NCI-H187 treated with DMSO at 0.1 percent for 48 hours (cell line): ENCODE results near the gene PPP1R9A.
"Not testable (repeated sequence)": the region's sequence is repeated elsewhere in the genome, so short reads cannot be mapped to it uniquely, and the experiment has no call there.

Experiments used
- DNase-seq: peaks from one replicate; lab custom pipeline; 2025; lab: John Stamatoyannopoulos, UW

Gene PPP1R9A

DNA sequence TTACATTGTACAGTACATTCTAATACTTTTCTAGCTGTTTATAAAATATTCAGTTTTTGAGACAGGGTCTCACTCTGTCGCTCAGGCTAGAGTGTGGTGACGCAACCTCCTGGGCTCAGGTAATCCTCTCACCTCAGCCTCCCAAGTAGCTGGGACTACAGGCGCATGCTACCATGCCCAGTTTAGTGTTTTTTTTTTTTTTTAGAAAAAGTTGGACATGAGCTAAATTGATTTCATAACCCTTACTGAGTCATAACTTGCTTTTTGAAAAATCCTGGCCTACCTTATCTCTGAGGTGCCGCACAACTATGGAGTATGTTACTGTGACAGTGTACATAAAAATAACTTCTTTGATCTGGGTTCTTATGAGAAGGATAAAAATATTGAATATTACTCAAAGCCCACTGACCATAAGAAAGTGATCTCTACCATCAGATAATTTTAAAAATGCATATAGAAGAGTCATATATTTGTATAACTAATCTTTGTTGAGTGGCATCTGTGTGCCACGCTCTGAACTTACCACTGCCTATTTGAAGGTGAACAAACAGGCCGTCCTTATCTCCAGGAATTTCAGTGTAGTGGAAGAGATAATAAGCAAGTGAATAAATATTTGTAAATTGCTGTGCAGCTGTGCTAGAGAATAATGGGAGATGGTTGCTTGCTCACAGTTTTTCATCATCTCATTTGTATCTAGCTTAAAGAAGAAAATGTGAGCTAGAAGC lies 73.2 kb downstream of the PPP1R9A start:
- no peak for DNase-seq

DNA sequence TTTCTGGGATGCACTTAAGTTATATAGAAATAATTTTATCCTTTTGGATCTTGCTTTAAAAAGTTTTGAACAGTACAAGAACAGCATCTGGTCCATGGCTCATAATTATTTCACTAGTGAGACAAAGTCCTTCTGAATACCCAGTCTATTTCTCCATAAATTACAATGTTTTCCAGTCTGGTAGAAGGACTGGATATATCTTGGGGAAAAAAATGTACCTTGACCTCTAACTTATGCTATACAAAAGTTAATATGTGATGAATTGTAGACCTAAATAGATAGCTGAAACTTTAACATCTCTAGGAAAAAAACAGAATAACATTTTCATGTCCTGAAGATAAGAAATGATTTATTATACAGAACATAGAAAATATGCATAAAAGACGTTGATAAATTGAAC lies 88.5 kb downstream of the PPP1R9A start:
- no peak for DNase-seq

DNA sequence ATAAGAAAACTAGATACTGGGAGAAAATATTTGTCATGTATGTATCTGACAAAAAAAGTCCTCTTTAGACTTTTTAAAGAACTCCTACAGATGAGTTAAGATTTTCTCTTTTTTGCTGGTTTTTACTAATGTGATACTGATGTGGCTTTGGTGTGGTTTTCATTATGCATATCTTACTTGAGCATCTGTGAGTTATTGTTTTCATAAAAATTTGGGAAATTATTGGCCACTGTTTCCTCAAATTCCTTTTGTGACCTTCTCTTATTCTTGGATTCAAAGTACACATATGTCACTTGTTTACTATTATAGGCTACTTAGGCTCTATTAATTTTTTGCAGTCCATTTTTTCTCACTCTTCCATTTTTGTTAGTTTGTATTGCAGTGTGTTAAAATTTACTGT lies 89.0 kb downstream of the PPP1R9A start:
- DNase-seq: no peak

DNA sequence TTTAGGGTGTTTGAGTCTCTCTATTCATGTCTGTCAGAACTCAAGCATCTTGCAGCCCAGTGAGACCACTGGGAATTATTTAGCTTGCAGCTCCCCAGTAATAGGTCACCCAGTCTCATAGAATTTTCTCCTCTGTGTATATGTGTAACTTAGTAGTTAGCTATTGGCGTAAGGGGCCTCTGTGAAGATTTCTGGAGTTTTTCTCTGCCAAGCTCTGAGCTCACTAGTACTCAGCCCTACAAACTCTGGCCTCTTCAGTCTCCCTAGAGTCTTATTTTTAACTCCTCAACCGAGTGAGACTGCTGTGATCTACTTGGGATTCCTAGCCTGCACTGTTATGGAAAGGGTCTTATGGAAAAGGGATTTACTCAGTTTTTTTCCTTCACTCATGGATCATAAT lies 90.2 kb downstream of the PPP1R9A start:
- no peak for DNase-seq

DNA sequence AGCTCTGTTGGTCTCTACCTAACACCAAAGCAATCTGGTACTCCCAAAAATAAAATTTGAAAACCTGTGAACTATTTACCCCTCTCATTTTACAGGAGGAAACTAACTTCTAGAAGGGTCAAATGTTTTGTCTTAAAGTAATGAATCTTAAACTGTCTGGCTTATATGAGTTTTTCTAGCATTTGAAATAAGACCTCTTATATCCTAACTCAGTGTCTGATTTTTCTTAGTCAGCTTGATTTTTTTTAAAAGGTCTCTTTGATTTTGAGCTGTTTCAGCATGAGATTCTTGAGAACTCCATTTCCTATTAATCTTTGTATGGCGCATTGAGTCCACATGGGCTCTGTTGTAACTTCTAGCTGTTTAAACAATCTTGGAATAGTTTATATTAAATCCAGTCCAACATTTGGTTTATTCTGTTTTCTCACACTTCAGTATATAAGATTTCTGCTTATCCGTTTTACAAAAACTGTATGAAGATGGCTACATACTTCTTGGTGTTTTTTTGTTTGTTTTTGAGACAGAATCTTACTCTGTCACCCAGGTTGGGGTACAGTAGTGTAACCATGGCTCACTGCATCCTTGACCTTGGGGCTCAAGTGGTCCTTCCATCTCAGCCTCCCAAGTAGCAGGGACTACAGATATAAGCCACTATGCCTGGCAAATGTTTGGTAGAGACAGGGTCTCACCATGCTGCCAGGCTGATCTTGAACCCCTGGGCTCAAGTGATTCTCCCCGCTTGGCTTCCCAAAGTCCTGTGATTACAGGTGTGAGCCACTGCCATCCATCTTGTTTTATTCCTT lies 91.1 kb downstream of the PPP1R9A start:
- DNase-seq: no peak

DNA sequence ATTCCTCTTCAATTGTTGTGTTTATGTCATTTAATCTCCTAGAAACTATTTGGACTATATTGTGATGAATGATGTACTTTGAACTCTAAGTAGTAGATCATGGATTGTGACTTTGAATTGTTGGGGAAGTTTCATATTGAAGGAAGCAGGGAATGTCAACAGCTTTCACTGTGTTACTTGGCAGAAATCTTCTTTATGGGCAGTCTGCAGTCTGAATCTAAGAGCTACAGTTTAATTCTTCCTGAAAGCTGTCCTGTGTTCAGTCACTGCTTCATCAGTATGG lies 91.6 kb downstream of the PPP1R9A start:
- no peak for DNase-seq

DNA sequence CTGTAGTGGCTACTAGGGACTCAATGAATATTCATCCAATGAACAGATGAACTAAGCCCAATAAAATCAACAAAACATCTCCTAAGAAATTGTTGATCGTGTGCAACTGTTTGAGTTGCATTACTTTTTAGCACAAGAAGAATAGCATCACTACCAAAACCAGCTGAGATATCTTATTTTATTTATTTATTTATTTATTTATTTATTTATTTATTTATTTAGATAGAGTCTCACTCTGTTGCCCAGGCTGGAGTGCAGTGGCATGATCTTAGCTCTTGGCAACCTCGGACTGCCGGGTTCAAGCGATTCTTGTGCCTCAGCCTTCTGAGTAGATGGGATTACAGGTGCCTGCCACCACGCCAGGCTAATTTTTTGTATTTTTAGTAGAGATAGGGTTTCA lies 92.2 kb downstream of the PPP1R9A start:
- DNase-seq: not testable (repeated sequence)

DNA sequence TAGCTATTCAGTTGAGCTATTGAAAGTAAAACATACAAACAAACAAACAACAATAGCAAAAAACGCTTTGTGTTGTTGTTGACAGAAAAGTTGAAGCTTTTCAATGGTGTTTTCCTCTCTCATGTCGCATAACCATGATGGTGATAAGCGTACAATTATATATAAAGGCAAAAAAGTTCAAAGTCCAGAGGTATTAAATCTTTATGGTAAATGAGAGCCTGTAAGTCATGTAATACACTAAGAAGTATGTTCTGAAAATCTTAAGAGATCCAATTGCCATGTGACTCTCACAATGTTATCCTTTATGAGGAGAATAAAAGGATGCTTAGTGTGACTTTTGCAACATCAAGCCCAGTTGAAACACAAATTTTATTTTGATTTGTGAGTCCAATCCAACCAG lies 93.9 kb downstream of the PPP1R9A start:
- DNase-seq: no peak

DNA sequence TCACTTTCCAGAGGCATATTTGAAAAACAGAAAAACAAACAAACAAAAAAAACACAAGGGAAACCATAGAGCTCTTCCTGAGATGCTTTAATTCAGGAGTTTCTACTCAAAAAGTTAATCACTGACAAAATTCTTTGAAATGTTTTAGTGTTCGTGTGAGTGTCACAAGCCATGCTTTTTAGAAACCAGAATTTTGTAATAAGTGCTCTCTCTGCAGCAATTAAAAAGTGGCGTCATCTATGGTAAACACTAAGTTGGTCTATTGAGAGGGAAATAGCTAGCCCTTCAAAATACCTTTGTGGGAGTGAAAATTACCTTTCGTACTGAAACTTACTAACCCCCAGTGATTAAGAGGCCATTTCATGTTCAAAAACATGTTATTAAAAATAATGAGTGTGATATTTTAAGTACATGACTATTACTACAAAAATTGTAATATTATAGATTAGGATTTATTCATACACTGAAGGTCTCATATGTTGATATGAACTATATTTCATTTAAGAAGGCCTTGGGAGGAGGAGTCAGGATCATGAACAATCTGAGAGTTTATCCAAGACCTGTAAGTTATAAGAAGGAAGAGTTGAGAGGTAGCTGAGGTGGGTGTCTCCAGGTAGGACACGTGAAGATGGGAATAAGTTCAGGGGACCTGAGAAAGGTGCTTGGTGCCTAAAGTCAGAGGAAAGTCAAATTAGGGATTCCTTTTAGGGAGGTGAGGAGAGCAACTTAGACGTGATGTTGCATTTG lies 94.6 kb downstream of the PPP1R9A start:
- no peak for DNase-seq

DNA sequence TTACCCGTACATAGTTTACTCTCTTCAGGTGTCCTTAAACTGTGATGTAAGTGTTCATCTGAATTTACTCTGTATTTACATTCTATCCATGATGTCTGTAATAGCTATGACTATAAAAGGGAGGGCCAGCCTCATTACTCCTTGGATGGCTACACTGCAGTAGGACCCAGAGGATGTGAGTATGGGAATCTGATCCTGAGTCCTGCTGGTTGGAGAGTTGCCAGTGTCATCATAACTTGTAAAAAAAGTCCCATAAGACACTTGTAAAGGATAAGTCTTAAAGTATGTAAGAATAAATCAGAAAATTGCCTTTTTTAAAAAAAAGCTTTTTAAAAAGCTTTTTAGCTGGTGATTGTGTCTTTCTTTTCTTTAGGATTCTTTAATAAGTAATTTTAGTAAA lies 95.4 kb downstream of the PPP1R9A start:
- no peak for DNase-seq

DNA sequence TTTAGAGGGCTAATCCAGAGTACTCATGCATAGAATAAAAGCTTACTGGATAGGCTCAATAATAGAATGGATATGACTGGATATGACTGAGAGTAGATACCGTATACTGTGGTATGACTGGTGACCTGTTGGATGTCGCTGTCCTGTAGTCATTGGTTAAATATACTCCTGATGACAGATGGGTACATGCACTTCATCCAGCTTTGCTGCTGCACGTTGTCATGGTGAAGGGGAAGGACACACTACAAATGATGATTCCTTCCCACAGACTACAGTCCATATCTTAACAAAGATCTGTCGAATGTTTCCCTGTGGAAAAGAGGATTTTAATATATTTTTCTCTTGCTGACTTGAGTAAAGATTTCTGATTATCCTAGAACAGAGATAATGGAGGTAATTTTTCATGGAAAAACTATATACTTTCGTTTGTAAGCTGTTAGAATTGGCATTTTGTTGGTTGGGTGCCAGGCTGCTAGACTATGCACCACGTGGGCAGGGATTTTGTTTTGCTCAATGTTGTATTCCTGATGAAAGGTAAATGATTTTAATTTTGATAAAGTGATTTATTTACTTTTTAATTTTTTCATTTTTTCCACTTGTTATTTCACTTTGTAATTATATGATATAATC lies 97.3 kb downstream of the PPP1R9A start:
- no peak for DNase-seq

DNA sequence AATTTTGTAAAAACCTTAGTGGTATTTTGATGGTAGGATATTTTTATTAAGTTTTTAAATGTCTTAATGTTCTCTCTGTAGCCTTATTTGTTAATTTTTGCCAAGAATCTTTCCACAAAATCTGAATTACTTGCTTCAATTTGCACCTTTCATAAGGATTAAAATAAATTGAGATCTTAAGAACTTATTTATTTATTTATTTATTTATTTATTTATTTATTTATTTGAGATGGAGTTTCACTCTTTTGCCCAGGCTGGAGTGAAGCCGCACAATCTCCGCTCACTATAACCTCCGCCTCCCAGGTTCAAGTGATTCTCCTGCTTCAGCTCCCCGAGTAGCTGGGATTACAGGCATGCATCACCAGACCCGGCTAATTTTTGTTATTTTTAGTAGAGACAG lies 98.6 kb downstream of the PPP1R9A start:
- no peak for DNase-seq

DNA sequence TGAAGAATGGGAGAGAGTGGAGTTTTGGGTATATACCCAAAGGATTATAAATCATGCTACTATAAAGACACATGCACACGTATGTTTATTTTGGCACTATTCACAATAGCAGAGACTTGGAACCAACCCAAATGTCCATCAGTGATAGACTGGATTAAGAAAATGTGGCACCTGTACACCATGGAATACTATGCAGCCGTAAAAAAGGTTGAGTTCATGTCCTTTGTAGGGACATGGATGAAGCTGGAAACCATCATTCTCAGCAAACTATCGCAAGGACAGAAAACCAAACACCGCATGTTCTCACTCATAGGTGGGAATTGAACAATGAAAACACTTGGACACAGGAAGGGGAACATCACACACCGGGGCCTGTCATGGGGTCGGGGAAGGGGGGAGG lies 101.4 kb downstream of the PPP1R9A start:
- DNase-seq: not testable (repeated sequence)

DNA sequence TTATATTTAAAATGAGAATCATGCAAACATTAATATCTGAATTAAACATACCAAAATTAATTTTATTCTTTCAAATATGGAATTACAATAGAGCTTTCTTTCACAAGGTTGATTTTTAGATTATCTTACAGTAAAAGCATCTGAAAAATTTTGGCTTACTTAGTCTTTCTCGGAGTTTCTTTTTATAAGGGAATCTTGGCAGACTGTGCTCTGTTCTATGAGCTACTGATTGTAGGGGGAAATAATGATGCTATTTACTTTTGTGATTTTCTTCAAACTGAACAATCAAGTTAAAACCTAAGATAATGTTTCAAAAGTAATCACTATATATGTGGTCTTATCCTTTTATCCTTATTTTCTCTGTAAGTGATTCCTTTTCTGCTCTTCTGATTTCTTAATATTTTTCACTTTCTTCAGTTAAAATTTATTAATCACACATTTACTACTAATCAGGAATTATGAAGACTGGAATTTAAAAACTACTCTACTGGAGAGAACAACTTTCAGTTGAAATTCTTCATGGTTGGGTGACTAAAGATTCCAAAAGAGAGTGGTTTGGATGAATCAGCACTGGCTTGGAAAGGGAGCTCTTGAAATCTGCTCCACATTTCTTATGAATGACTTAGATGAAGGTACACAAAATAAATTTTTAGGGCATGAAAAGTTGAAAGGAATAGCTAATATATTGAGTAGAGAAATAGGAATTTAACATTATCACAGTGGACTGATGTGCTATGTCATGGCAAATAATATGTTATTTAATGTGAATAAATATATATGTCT lies 103.9 kb downstream of the PPP1R9A start:
- no peak for DNase-seq

DNA sequence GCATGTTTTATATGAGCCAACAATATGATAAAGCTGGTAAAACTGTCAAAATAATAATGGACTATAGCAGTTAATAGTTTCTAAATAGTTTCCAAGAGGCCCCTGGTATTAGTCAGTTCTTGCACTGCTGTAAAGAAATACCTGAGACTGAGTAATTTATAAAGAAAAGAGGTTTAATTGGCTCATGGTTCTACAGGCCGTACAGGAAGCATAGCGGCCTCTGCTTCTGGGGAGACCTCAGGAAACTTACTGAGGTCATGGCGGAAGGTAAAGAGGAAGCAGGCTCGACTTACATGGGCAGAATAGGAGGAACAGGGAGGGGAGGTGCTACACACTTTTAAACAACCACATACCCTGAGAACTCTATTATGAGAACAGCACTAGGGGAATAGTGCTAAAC lies 104.6 kb downstream of the PPP1R9A start:
- DNase-seq: no peak

DNA sequence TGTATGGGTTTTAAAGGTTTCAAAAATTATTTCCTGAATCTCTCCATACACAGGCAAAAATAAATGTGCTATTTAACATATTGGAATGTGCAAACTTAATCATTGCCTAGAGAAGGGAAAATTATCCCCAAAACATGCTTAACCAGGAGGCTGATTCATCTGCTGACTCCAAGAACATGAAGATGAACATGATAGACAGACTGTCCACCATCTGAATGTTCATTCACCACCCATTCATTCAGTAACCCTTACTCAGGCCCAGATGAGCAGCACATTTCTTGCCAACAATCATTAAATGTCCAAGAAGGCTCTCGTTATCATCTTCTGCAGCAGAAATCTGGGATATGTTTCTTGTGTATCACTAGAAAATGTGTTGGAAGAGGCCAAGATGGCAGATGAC lies 110.6 kb downstream of the PPP1R9A start:
- DNase-seq: no peak

DNA sequence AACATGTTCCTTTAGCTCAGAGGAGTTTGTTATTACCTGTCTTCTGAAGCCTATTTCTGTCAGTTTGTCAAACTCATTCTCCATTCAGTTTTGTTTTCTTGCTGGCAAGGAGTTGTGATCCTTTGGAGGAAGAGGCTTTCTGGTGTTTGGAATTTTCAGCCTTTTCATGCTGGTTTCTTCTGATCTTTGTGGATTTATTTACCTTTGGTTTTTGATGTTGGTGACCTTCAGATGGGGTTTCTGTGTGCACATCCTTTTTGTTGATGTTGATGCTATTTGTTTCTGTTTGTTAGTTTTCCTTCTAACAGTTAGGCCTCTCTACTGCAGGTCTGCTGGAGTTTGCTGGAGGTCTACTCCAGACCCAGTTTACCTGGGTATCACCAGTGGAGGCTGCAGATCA lies 118.6 kb downstream of the PPP1R9A start:
- DNase-seq: no peak

DNA sequence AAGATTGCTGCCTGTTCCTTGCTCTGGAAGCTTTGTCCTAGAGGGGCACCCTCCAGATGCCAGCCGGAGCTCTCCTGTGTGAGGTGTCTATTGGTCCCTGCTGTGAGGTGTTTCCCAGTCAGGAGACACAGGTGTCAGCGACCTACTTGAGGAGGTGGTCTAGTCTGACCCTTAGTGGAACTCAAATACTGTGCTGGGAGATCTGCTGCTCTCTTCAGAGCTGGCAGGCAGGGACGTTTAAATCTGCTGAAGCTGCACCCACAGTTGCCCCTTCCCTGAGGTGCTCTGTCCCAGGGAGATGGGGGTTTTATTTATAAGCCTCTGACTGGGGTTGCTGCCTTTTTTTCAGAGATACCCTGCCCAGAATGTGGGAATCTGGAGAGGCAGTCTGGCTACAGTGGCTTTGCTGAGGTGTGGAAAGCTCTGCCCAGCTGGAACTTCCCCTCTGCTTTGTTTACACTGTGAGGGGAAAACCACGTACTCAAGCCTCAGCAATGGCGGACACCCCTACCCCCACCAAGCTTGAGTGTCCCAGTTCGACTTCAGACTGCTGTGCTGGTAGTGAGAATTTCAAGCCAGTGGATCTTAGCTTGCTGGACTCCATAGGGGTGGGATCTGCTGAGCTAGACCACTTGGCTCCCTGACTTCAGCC lies 119.2 kb downstream of the PPP1R9A start:
- DNase-seq: no peak

DNA sequence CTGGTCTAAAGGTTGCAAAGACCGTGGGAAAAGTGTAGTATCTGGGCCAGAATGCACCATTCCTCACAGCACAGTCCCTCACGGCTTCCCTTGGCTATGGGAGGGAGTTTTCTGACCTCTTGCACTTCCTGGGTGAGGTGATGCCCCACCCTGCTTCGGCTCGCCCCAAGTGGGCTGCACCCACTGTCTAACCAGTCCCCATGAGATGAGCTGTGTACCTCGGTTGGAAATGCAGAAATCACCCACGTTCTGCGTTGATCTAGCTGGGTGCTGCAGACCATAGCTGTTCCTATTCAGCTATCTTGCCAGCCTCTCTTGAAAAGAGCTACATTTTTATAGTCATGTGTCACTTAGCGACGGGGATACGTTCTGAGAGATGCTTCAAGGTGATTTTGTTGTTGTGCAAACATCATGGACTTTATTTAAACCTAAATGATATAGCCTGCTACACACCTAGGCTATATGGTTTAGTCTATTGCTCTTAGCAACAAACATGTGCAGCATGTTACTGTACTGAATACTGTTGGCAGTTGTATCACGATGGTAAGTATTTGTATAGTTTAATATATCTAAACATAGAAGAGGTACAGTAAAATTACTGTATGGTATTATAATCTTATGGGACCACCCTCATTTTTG lies 120.0 kb downstream of the PPP1R9A start:
- no peak for DNase-seq

DNA sequence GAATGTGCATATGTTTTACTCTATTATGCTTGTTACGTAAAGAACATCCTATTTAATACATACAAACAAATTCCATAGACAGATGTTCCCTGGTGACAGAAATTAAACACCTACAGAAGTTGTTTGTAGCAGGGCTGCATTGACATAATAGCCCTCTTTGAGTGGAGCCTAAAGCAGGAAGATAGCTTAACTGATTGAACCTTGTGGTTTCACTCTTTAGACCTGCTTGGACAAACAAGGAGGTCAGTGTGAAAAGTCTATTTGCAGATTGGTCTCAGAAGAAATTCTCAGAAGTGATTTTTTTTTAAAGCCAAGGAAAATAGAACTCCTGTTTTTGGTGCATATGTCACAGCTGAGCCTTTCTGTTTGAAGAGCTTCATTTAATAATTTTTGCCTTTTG lies 121.3 kb downstream of the PPP1R9A start:
- no peak for DNase-seq

DNA sequence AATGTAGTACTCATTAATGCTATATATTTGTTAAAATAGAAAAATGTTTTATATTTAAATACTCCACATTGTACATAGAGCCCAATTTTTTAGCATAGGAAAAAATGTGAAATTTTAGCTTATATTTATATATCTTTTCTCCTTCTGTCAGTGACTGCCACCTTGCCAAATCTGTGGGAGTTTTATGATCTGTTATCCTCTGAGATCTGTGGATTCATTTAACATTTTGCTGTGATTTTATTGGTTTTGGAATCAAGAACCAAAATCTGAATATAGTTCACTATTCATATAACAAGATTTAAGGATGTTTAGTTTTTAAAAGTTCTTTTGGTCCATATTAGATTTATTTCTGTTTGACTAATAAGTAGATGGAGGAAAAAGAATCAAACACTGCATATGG lies 127.9 kb downstream of the PPP1R9A start:
- no peak for DNase-seq
